HG03439 (cell line): ENCODE results near the gene FIBCD1.
"Not testable (repeated sequence)": the region's sequence is repeated elsewhere in the genome, so short reads cannot be mapped to it uniquely, and the experiment has no call there.

ENCODE experiments used
- ATAC-seq: cut with Tn5 transposase; IDR thresholded peaks from one replicate; pipeline ENCODE4 v1.9.1; 2021; ENCODE audit warnings: mild to moderate bottlenecking, moderate library complexity; ENCODE audit not compliant: unreplicated experiment

Gene FIBCD1

DNA sequence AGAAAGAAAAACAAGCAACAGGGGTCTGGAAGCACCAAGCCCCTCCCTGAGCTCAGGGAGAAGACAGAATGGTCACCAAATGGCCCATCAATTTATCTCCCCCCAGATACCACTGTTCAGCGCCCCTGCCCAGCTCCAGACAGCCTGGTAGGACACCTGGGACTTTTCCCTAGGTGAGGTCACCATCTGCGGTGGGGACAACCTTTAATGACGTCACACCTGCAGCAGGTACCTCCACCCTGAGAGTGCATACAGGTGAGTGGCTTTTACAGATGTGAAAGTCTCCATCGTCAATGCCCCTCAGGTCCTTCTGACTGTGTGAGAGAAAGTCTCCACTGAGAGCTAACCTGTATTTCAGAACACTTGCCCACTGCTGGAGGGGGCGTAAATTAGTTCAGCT is 35.6 kb upstream of the FIBCD1 start:
- no peak for ATAC-seq

DNA sequence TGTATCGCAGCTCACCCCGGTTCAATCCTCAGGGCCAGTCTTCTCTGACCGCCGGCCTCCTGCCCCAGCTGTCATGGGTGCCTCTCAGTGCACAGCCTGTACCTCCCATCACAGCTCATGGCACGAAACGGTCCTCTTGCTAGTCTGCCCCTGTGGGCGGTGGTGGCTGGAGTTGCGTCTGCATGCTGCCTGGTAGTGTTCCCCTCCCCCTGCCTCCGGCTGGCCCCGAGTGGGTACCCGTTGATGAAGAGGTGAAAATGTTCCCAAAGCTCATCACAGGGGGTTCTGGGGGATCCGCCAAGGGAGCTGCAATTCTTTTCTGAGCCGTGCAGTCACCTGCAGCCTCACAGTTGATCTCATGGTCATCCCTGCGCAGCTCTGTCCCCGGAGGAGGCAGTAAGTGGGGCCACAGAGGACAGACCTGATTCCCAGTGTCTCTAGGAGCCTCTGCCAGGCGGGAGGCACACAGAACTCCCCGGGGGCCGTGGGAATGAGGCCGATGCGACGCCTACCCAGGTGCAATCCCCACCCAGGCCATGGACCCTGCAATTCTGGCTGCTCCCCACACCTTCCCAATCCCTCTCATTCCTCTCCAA is 34.7 kb upstream of the FIBCD1 start:
- ATAC-seq, result no peak

- ATAC-seq, result no peak
Measured at GRCh38 chr9:130972957-130973685, 34.1 kb upstream of the FIBCD1 start.

- ATAC-seq, result no peak
Measured at GRCh38 chr9:130972277-130972956, 33.4 kb upstream of the FIBCD1 start.

DNA sequence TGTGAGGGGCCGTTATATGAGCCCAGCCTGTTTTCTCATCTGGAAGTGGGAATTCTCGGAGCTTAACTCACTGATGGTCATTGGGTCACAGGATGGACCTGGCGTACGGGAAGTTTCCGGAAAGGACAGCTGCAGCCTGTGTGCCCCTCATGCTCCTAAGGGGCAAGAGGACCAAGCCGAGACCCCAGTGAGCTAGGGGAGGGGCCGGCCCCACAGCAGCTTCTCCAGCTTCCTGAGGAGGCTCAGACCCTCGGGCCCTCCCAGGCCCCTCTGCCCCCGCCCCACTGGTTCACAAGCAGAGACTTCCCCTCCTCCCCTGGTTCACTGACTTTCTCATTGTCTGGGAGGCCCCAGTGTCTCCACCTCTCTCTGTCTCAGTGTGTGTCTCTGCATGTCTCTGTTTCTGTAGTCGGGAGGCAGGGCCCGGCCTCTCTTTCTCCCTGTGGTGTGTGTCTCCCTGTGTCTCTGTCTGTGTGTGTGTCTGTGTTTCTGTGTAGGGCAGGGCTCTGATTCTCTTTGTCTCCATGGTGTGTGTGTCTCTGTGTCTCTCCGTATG is 32.3 kb upstream of the FIBCD1 start:
- no peak for ATAC-seq

- no peak for ATAC-seq
Measured at GRCh38 chr9:130970855-130971254, 31.8 kb upstream of the FIBCD1 start.

DNA sequence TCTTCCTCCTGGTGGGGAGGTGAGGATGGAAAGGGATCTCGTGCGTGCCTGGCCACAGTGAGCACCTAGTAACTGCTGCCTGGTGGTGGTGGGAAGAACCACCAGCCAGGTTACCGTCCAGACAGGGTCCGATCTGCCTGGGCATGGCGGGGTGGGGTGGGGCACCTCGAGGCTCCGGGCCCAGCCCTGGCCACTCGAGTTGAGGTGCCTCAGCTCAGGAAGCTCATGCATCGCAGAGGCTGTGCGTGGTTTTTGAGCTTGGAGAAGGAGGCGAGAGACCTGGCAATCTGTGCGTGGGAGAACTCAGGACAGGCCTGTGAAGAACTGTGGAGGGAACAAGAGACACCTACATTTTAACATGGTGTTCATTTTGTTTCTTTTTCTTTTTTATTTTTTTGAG is 31.0 kb upstream of the FIBCD1 start:
- ATAC-seq, result no peak

- ATAC-seq, result no peak
Measured at GRCh38 chr9:130965680-130966079, 26.6 kb upstream of the FIBCD1 start.

DNA sequence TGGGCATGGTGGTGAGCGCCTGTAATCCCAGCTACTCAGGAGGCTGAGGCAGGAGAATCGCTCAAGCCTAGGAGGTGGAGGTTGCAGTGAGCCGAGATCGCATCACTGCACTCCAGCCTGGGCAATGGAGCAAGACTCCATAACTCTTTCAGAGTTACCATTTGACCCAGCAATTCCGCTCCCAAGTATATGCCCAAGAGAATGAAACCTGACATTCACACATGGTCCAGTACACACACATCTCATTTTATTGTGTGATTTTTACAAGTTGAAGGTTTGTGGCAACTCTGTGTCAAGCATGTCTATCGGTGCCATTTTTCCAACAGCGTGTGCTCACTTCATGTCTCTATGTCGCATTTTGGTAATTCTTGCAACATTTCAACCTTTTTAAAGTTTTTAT is 24.9 kb upstream of the FIBCD1 start:
- ATAC-seq, result no peak

DNA sequence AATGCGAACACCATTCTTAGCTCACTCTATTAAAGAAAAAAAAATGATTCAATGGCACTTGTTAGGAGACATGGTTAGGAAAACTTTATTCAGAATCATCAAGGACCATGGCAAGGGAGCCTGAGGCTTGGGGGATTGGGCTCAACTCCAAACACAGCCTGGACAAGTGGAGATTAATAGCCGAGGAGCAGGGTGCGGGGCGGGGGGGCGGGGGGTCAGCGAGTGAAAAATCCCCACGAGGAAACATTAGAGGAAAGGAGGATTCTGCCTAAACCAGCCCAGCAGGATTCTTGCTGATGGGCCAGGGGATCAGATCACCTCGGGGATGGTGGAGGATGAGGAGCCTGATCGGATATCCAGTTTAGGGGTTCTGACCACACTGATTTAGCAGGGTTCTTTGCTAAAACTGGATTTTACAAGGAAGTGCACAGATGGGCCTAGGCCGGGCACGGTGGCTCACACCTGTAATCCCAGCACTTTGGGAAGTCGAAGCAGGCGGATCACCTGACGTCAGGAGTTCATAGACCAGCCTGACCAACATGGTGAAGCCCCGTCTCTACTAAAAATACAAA is 24.4 kb upstream of the FIBCD1 start:
- ATAC-seq, result no peak

DNA sequence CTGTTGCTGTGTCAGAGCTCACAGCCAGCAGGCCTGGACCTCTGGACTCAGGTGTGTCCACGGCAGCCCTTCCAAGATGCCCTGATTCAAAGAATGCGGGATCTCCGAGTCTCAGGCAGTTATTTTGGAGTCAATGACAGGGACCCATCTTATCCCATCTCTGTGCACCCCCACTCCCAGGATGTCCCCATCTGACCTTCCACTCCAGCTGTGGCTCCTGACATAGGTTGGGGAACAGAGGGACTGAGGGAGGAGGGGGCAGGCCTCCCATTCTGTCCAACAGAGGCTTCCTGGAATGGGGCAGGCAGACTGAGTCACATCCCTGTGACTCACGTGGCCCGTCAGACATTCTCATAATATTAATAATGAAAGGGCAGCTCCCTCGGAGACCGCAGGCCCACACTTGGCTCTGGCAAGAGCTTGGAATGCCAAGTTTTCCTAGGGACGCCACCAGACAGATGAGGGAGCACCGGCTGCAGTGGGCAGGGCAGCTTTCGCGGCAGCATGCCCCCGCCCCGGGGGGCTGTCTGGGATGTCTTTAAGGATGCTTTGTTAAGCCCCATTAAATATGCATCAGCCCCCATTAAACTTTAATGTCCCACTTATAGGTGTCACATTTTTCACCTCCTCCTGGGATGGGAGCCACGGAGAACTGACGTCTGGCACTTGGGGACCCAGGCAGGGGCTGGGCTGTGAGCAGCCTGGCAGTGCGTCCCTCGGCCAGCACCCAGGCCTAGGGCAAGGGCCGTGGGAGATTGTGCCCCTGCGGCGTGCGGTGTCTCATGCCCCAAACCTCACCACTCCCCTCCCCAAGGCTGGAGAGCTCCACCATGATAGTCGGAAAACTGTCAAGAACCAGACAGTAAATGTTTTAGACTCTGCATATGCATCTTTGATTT is 23.6 kb upstream of the FIBCD1 start:
- no peak for ATAC-seq

DNA sequence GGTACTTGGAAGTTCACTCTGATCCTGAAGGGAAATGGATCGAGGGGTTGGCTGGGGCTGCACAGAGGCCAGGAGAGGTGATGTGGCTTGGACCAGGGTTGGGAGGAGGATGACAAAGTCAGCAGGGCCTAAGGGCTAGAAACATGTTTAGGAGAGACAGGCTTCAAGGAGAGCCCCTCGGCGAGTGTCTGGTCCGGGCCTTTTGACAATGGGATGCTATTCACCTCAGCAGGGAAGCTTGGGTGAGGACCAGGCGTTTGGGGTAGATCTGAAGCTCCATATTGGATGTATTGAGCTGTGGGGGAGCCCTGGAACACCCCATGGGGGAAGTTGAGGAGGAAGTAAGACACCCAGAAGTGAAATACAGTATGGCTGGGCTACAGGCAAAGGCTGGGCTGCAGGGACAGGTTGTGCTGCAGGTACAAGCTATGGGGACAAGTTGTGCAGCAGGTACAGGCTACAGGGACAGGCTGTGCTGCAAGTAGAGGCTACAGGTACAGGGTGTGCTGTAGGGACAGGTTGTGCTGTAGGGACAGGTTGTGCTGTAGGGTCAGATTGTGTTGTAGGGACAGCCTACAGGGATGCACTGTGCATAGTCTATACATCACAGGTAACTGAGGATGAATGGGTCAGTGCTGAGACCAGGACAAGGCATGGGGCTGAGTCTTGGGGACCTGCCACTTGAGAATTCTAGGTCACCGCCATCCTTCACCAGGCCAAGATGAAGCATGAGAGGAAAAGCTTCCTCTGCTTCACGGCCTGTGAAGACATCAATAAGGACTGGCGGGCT is 22.7 kb upstream of the FIBCD1 start:
- no peak for ATAC-seq

DNA sequence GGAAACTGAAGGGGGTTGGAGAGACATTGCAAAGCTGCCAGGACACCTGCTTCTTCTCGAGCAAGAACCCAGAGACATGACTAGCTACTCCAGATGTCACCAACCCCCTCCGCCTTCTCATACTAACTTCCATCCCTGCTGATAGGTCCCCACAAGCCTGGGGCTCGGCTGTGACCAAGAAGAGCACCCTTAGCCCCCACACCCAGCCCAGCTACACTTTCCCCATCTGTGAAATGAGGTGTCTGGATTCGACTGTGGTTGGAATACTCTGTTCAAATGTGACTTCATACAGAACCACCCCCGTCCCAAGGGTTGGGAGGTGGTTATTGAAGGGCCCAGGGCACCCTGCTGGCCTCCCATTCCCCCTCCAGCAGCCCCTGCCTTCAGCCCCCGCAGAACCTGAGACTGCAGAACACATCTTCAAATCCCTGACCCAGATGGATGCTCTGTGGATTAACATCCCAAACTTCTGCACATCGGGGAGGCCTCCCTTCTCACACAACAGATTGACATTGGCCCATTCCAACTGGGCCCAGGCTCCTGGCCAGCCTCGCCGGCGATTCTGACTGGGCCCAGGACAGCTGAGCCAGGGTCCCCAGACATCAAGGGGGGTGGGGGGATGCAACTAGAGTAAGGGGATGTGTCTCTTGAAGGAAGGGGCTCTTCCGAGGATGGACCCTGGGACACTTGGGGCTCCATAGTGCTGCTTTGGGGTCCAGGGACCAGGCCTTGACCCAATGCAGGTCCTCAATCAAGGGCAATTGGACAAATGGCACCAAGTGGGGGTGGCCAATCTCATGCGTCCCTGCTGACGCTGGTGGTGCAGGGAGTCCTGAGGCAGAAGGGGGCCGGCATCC is 21.7 kb upstream of the FIBCD1 start:
- no peak for ATAC-seq

DNA sequence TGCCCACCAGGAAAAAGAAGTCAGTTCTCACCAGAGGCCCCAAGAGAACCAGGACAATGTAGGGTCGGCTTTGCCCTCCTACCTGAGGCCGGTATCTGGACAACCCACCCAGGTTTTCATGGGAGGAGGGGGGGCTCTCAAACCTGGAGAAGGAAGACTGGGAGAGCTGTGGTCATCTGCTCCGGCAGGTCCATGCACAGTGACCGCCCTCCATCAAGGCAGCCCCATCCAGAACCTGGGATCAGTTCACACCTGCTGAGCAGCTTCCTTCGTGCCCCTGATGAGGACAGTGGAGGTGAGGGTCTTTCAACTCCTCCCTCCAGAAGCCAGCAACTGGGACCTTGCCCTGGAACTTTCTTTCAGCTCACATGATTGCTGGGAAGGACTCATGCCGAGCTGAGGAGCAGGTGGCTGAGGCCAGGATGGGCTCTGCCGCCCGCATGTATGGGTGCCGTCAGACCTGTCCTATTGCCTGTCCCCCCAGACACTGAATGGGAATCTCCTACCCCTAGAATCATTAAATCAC is 20.8 kb upstream of the FIBCD1 start:
- ATAC-seq, result no peak

- ATAC-seq, result not testable (repeated sequence)
Measured at GRCh38 chr9:130958564-130958963, 19.5 kb upstream of the FIBCD1 start.

DNA sequence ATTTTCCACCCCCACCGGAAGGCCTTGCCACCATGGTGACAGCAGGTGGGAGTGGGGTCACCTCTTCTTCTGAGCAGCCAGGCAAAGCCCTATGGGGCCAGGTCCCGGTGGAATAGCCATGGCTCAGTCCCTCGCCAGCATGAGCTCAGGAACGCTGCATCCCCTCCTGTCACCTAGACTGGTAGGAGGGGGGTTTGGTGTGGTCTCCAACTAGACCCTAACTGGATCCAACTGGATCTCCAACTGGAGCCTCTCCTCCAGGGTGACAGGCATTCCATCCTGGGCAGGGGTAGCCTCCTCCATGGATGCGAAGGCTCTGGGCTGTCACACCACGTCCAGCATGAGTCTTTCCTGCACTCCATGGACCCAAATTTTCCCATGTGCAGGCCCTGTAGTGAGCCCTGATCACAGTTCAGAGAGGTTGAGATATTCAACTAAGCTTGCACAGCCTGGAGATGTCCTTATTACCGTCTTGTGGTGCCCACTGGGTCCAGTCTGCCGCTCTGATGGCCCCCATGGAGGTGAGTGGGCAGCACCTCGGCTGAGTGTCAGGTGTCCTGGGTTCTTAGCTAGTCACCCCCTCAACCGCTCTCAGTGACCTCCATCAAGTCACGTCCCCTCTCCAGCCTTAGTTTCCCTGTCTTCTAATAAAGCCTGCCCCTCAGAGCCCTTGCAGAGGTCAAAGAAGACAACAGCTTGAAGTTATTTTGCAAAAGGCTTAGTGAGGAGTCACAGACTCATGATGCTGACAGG is 18.6 kb upstream of the FIBCD1 start:
- no peak for ATAC-seq

- no peak for ATAC-seq
Measured at GRCh38 chr9:130956636-130957450, 17.8 kb upstream of the FIBCD1 start.
